Breast epithelium (tissue), 4 donors: ENCODE measurements around the gene HCK. TPM values are rescaled to one million over a fixed set of nuclear protein-coding genes. Genes with fewer than 3 reads are reported as not detected.

ENCODE experiments used
- DNase-seq, 2 donors: peaks; one replicate each; pipeline ENCODE4 v3.0.0-alpha.2; 2019; ENCODE audit warnings: low spot score in 2 of 2
- H3K27ac ChIP-seq, 2 donors: fragments of 200-600 bp; sonication (generic) in 1 of 2; one replicate each; pipeline ENCODE4 v1.5.1; 2016 to 2019; ENCODE audit warnings: mild to moderate bottlenecking in 1 of 2
- H3K27me3 ChIP-seq, 2 donors: fragments of 200-600 bp; sonication (generic) in 1 of 2; one replicate each; pipeline versions ENCODE4 v1.5.1 to v1.6.0; 2017 to 2019; ENCODE audit warnings: control low read depth in 1 of 2, mild to moderate bottlenecking in 1 of 2
- H3K36me3 ChIP-seq: fragments of 200-600 bp; one replicate; pipeline ENCODE4 v1.5.1; 2019
- H3K4me1 ChIP-seq, 2 donors: fragments of 200-600 bp; sonication (generic); one replicate each; pipeline ENCODE4 v1.5.1; 2016 to 2019; ENCODE audit warnings: control low read depth in 1 of 2
- H3K4me3 ChIP-seq, 3 donors: fragments of 200-600 bp; sonication (generic); 1 replicate in 2 of 3; 2 replicates in 1 of 3; pipeline ENCODE4 v1.5.1; 2016 to 2019; ENCODE audit warnings: mild to moderate bottlenecking in 3 of 3, moderate library complexity in 2 of 3
- H3K9me3 ChIP-seq, 2 donors: fragments of 200-600 bp; sonication (generic) in 1 of 2; one replicate each; pipeline ENCODE4 v1.5.1; 2016 to 2019; ENCODE audit warnings: control low read depth in 1 of 2
- POLR2A ChIP-seq: fragments of 450-650 bp; IDR thresholded peaks from one replicate; pipeline ENCODE4 v1.6.1; 2016; ENCODE audit warnings: antibody characterized with exemption, mild to moderate bottlenecking, moderate library complexity
- POLR2AphosphoS5 ChIP-seq, 3 donors: sonication (generic); formaldehyde crosslinking; IDR thresholded peaks; one replicate each; pipeline ENCODE4 v1.6.1; 2017; ENCODE audit warnings: antibody characterized with exemption in 3 of 3
- intact Hi-C: fragments of 100-400 bp; cut with DNase I; formaldehyde crosslinking; loops from one replicate; pipeline ENCODE4 v1.15.1; 2023; ENCODE audit warnings: low total_unique reads
- total RNA-seq, 3 donors: library from RNA; depleted of rRNA; stranded (reverse); fragments of >200 nt; gene quantifications; one replicate each; pipeline ENCODE4 v1.1.0, GENCODE V29; 2016
- TF ChIP-seq, protein P1 (sequence below), 3 donors: fragments of 450-650 bp; IDR thresholded peaks; one replicate each; pipeline ENCODE4 v1.5.1; 2016 to 2017; ENCODE audit warnings: antibody characterized with exemption in 3 of 3, mild to moderate bottlenecking in 3 of 3, moderate library complexity in 3 of 3

Gene HCK
- total RNA-seq, 3 donors from 2014 or later, result 10.2 to 27.4 (median 16.0) TPM

DNA sequence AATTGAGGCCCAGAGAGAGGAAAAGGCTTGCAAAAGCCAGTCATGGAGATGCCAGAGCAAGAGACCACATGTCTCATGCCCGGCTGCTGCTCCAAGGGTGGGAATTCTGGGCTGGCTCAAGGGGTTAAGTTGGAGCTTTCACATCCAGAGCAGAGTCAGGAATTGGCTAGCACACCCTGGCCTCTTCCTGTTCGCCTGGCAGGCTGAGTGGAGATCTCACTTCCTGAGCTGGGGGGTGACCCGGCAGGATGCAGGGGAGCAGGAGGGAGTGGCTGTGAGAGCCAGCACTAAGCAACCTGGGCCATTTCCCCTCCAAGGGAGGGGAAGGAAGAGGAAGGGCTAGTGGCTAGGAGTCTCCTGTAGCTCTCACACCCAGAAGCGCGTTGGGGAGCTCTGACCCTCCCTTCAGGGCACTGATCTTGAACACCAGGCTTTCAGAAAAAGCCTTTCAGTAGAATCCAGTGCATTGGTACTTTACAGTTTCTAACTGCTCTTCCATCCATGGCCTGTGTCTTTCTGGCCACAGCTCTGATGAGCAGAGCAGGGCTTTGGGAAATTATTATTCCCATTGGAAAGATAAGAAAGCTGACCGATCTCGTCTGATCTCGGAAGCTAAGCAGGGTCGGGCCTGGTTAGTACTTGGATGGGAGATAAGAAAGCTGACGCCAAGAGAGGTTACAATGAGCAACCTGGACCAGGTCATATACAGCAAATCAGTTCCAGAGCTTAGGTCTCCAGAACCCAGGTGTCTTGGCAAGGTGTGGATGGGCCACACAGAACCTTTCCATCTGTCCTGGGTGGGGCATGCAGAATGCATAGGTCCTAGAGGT lies 44.0 kb upstream of the HCK start:
- intact Hi-C loops, result no loop called here
- H3K4me1 ChIP-seq, result no peaks in the 10 kb centered on the region
- H3K27ac ChIP-seq, result peak overlapping the region in 1 of 2 donors; percentile 43
- no peaks in the 10 kb centered on the region for H3K9me3 ChIP-seq
- no peak for TF ChIP-seq POLR2AphosphoS5 (IDR thresholded peaks at IDR 0.05)
- H3K36me3 ChIP-seq, result no peaks in the 10 kb centered on the region
- no peak for DNase-seq
- H3K4me3 ChIP-seq, result no peak overlapping the region
- H3K27me3 ChIP-seq, result peaks cover 0 to 21% of the 10 kb centered on the region in 2 donors

DNA sequence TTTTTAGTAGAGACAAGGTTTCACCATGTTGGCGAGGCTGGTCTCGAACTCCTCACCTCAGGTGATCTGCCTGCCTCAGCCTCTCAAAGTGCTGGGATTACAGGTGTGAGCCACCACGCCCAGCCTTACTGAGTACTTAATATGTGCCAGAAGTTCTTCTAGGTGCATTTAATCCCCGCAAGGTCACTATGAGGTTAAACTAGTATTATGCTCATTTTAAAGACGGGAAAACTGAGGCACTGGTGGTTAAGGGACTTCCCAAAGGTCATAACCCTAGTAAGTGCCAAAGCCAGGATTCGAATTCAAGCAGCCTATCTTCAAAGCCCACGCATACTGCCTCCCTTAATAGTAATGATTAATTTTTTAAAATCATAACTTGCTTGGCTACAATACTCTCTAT lies 42.5 kb upstream of the HCK start:
- intact Hi-C loops, result no loop called here
- no peaks in the 10 kb centered on the region for H3K9me3 ChIP-seq
- TF ChIP-seq, protein P1, sequence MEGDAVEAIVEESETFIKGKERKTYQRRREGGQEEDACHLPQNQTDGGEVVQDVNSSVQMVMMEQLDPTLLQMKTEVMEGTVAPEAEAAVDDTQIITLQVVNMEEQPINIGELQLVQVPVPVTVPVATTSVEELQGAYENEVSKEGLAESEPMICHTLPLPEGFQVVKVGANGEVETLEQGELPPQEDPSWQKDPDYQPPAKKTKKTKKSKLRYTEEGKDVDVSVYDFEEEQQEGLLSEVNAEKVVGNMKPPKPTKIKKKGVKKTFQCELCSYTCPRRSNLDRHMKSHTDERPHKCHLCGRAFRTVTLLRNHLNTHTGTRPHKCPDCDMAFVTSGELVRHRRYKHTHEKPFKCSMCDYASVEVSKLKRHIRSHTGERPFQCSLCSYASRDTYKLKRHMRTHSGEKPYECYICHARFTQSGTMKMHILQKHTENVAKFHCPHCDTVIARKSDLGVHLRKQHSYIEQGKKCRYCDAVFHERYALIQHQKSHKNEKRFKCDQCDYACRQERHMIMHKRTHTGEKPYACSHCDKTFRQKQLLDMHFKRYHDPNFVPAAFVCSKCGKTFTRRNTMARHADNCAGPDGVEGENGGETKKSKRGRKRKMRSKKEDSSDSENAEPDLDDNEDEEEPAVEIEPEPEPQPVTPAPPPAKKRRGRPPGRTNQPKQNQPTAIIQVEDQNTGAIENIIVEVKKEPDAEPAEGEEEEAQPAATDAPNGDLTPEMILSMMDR (IDR thresholded peaks at IDR 0.05), result no peak
- TF ChIP-seq POLR2A, result no peak
- TF ChIP-seq POLR2AphosphoS5 (IDR thresholded peaks at IDR 0.05), result no peak
- H3K27me3 ChIP-seq, result peaks cover 0 to 21% of the 10 kb centered on the region in 2 donors
- no peak overlapping the region for H3K4me3 ChIP-seq
- H3K4me1 ChIP-seq, result no peaks in the 10 kb centered on the region
- DNase-seq, result no peak
- H3K36me3 ChIP-seq, result no peaks in the 10 kb centered on the region
- H3K27ac ChIP-seq, result peak overlapping the region in 1 of 2 donors; percentile 69

DNA sequence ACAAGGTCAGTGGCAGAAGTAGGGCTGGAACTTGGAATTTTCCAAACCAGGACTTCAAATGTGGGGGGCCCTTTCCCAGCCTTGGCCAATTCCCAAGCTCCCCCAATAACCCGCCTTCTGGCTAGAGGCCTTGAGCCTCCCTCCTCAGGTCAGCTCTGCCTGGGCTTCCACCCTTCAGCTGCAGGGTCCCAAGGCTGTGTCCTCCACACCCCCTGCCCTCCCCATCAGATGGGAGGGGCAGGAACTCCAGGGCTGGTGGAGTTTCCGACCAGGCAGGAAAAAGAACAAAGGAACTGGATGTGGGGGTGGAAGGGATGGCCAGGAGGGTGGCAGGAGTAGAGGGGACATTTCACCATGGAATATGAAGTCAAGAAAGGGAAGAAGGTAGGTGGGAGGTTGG lies 41.9 kb upstream of the HCK start, which contains the start of gene CCM2L:
CCM2L (plus strand) TSS at position 338 of the 400 bp plus-strand sequence; CDS start at position 355, 17 bp downstream.
- no peaks in the 10 kb centered on the region for H3K4me1 ChIP-seq
- H3K27ac ChIP-seq, result peak within 1 kb of the TSS in 1 of 2 donors; percentile 69
- intact Hi-C loops, result no loop called here
- peak within 1 kb of the TSS; percentile 32 to 50 (median 32) for H3K4me3 ChIP-seq
- no peaks in the 10 kb centered on the region for H3K36me3 ChIP-seq
- H3K9me3 ChIP-seq, result no peaks in the 10 kb centered on the region
- TF ChIP-seq POLR2AphosphoS5 (IDR thresholded peaks at IDR 0.05) (no peak), POLR2A (no peak)
- TF ChIP-seq, protein P1 (IDR thresholded peaks at IDR 0.05), result no peak
- no peak for DNase-seq
- H3K27me3 ChIP-seq, result peaks cover 0 to 21% of the 10 kb centered on the region in 2 donors

DNA sequence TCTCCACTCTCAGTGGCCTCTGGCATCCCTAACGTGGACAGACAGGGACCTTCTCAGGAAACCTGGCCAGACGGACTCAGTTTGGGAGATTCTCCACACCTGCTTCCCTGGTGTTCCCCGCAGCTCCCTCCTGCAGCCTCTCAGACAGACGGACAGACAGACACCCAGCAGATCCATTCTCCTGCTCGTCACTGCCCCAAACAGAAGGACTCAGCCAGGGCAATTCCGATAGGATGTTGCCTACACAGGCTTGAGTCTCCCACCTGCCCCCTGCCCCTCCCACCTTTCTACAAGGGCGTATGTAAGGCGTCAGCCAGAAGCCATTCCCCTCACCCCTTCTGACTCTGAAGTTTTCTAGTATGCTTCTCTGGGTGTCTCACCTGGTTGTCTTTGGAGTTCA lies 41.4 kb upstream of the HCK start:
- Histone ChIP-seq H3K36me3 (no peaks in the 10 kb centered on the region), H3K4me1 (no peaks in the 10 kb centered on the region), H3K9me3 (no peaks in the 10 kb centered on the region), H3K4me3 (peak overlapping the region; percentile 32 to 50 (median 32)), H3K27me3 (peaks cover 0 to 21% of the 10 kb centered on the region in 2 donors), H3K27ac (peak overlapping the region in 1 of 2 donors; percentile 69)
- no peak for DNase-seq
- intact Hi-C loops, result no loop called here
- no peak for TF ChIP-seq POLR2A
- TF ChIP-seq, protein P1 (IDR thresholded peaks at IDR 0.05), result no peak
- TF ChIP-seq POLR2AphosphoS5 (IDR thresholded peaks at IDR 0.05), result no peak

DNA sequence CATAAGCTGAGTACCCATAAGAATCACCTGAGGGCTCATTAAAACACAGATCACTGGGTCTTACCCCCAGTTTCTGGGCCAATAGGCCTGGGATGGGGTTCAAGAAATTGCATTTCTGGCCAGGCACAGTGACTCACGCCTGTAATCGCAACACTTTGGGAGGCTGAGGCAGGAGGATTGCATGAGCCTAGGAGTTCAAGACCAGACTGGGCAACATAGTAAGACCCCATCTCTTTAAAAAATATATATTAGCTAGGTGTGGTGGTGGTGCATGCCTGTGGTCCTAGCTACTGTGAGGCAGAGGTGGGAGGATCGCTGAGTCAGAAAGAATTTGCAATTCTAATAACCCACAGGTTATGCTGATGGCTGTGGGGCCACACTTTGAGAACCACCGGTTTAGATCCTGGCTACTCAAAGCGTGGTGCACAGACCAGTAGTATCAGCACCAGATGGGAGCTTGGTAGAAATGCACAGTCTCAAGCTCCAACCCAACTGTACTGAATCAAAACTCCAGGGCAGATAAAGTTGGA lies 39.8 kb upstream of the HCK start:
- H3K4me3 ChIP-seq, result peak overlapping the region in 1 of 3 donors; percentile 50
- TF ChIP-seq POLR2AphosphoS5 (IDR thresholded peaks at IDR 0.05) (no peak), POLR2A (no peak)
- TF ChIP-seq, protein P1 (IDR thresholded peaks at IDR 0.05), result no peak
- no peaks in the 10 kb centered on the region for H3K9me3 ChIP-seq
- H3K27ac ChIP-seq, result no peak overlapping the region
- intact Hi-C loops, result no loop called here
- no peaks in the 10 kb centered on the region for H3K4me1 ChIP-seq
- DNase-seq, result no peak
- H3K27me3 ChIP-seq, result peaks cover 0 to 20% of the 10 kb centered on the region in 2 donors
- no peaks in the 10 kb centered on the region for H3K36me3 ChIP-seq
